T-helper 2 cell (primary cell): ENCODE data around the gene XAF1.
"Not testable (repeated sequence)": the region's sequence is repeated elsewhere in the genome, so short reads cannot be mapped to it uniquely, and the experiment has no call there.

Source experiments
- DNase-seq, 5 experiments: peaks; one replicate each; pipeline versions ENCODE4 v3.0.0 to v3.0.0-alpha.2; 2012 to 2022

The XAF1 gene

DNA sequence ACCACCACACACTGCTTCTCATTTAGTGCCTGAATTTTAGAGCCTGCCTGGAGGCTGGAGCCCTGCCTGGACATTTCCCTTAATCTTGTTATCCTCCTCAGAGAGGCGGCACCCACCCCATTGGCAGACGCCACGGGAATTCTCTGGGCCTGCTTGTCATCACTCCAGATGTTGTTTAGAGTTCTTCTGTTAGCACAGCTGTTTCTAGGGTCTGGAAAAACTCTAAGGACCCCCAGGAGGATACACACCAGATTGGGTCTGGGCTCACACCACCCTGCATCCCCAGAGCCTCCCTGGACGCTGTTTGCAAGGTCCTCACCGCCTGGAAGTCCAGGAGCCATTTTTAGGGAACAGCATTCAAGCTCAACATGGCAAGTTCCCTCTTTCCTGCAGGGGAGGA is 565 bp upstream of the XAF1 start:
- DNase-seq: no peak

DNA sequence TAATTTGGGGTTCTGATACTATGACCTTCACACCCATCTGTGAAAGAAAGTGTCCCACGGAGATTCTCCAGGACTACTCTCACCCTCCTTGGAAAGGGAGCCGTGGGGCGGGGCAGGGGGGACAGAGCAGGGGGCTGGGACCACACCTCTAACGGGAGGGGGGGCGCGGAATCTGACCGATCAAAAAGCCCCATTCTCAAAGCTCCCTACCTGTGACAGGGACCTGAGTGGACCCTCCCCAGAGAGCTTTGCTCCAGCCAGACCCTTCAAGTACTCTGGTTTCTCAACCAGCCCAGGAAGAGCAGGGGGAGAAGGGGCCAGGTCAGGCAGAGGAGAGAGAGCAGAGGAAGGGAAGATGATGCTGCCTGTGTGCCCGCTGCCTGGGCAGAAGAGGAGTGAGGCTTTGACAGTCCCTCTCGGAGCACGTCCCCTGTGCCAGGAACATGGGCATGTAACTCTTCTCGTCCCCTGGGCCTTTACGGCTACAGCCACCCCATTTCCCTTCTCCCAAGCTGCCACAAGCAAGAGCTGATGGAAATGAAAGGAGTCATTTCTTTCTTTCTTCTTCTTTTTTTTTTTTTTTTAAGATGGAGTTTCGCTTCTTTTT is 682 bp downstream of the XAF1 start:
- peak in 1 of 5 experiments; percentile 9 for DNase-seq

DNA sequence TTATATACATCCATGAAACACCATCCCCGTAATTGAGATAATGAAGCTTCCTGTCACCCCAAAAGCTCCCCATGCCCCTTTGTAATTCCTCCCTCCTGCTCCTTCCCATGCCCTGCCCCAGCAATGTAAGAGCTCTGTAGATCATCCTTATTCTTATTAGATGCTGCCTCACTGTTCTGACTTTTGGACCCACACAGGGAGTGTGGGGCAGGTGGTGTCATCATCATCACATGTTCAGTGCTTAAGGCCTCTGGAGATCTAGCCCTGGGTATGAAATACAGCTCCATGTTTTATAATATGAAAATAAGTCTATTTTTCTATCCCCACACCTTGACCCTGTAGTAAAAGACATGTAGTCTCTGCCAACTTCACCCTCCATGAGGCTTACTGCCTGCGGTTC is 1.9 kb downstream of the XAF1 start:
- DNase-seq: no peak

DNA sequence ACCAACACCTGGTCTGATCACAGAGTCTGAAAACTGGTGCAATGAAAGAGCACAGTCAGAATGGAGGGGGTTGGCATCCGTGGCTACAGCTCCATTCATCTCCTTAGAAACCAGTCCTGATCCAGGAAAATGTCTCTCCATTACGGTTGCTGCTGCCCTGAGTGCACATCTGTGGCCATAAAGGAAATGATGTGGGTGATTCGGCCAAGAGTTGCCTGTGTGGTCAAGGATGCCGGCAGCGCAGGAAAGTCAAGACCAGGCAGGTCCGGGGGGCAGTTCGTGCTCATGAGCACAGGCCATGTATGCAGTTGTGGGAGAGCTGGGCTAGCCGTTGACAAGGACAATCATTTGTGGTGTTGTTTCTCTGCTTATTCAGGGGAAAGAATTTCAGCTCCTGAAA is 5.9 kb downstream of the XAF1 start:
- DNase-seq: no peak

DNA sequence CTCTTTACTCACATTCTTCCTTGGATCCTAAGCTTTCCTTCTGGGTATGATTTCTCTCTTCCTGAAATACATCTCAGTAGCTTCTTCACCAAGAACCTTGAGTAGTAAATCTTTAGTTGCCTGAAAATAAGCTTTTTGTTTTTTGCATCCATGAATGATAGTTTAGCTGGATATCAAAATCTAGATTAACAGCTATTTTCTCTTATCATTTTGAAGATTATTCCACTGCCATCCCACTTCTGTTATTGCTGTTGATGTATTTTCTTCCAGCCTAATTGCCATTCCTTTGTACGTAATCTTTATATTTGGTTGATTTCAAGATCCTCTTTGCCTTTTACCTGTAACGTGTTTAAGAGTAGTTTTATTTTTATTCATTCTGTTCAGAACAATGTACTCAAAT is 12.6 kb downstream of the XAF1 start:
- no peak for DNase-seq

DNA sequence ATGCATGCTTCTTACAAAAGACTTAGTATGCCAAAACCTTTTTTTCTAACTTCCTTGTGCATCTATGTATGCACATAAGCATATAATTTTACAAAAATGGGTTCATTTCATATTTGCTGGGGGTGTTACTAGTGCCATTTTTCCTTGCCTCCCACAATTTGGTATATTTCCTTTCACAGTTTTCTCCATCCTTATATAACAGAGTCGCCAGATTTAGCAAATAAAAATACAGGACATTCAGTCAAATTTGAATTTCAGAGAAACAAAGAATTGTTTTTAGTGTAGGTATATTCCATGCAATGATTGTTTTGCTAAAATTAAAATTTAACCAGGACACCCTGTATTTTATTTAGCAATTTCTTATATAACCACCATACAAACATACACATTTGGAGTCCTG is 16.2 kb downstream of the XAF1 start:
- no peak for DNase-seq

DNA sequence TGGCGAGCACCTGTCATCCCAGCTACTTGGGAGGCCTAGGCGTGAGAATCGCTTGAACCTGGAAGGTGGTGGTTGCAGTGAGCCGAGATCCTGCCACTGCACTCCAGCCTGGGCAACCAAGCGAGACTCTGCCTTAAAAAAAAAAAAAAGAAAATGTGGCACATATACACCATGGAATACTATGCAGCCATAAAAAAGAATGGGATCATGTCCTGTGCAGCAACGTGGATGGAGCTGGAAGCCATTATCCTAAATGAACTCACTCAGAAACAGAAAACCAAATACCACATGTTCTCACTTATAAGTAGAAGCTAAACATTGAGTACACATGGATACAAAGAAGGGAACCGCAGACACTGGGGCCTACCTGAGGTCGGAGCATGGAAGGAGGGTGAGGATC is 19.1 kb downstream of the XAF1 start:
- not testable (repeated sequence) for DNase-seq

DNA sequence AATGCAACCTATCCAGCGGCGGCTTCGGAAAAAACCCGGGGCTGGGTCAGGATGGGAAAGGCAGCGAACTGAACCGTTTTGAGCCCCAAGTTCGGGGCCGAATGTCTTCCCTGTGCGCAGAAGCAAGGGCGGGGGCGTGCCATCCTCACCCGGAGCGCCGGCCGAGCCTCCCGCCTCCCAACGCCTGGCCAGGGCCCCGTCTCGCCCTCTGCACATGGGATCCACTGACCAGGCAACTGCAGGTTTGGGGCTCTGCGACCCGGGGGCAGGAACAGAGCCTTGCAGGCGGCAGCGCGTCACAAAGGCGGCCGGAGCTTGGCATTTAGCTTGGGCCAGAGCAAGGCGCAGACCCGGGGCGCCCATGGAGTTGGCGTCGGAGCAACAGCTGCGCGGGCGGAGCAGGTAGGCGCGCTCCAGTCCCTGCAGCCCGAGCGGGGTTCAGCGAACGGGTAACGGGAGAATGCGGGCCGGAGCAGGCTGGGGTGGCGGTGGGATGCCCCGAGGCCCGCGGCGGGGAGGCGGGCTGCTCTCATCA is 20.1 kb downstream of the XAF1 start, which contains the start of gene FBXO39:
Gene FBXO39 (plus strand): TSS at position 345 of the 535 bp plus-strand sequence. CDS start 3,654 bp downstream, outside the sequence.
- no peak for DNase-seq

DNA sequence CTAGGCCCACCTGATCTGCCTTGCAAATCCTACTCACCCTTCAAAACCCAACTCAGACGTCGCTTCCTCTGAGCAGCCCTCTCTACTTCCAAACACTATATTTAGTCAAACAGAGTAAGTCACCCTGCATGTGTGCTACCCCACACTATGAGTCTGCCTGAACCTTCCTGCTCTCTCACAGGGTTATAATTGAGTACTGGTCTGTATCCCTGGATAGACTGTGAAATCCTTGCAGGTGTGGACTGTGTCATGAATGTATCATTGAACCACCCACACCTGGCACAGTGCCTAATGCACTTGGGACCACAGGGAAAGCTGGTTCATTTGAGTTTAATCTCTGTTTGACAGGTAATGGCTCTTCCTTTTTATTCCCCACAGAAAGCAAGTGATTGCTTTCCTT is 23.6 kb downstream of the XAF1 start:
- DNase-seq: no peak

DNA sequence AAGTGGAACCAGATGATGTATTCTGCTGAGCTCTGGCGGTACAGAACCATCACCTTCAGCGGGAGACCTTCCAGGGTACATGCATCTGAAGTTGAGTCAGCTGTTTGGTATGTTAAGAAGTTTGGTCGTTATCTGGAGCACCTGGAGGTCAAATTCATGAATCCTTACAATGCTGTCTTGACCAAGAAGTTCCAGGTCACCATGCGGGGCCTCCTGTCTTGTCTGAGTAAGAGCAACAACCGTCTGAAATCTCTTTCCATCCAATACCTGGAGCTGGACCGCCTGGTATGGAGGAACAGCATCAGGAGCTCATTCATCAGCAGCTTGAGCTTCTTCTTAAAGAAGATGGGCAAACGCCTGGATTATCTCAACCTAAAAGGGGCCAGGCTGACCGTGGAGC is 24.2 kb downstream of the XAF1 start:
- DNase-seq: no peak

DNA sequence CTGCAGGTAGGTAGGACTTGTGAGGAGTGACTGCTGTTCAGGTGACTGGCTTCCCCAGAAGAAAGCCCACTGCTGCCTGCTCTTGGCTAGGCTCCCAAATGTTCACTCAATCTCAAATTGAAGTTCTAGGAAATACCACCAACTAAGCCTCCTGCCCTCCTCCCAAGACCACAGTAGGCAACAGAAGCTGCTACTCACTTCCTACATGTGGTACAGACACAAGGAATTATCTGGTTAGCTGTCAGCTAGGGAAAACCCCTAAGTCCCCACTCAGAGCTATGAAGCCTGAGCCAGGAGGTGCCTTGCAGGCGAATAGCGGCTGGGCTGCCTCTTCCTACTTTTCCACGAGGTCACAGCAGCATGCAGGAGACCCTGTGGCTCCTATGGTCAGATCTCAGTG is 25.0 kb downstream of the XAF1 start:
- DNase-seq: no peak

DNA sequence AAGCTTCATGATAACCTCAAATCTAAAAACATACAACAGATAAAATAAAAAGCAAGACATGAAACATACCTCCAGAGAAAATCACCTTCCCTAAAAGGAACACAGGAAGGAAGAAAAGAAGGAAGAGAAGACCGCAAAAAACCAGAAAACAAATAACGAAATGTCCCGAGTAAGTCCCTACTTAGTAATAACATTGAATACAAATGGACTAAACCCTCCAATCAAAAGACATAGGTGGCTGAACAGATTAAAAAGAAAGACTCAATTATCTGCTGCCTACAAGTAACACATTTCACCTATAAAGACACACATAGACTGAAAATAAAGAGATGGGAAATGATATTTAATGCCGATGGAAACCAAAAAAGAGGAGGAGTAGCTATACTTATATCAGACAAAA is 26.4 kb downstream of the XAF1 start:
- DNase-seq: no peak

DNA sequence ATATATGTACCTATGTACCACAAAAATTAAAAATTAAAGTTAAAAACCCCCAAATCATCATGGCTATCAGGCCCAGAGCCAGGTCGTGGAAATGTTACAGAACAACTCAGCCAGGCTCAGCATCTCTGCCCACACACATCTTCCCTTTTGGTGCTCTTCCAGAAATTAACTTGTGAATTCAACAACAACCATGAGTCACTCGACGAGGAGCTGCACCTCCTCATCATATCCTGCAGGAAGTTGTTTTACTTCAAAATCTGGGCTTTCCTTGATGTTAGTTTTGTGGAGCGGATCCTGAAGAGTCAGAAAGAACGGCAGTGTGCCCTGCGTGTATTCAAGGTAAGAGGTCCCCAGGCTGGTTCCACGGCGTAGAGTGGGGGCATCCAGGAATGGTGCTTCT is 30.8 kb downstream of the XAF1 start:
- DNase-seq: no peak

DNA sequence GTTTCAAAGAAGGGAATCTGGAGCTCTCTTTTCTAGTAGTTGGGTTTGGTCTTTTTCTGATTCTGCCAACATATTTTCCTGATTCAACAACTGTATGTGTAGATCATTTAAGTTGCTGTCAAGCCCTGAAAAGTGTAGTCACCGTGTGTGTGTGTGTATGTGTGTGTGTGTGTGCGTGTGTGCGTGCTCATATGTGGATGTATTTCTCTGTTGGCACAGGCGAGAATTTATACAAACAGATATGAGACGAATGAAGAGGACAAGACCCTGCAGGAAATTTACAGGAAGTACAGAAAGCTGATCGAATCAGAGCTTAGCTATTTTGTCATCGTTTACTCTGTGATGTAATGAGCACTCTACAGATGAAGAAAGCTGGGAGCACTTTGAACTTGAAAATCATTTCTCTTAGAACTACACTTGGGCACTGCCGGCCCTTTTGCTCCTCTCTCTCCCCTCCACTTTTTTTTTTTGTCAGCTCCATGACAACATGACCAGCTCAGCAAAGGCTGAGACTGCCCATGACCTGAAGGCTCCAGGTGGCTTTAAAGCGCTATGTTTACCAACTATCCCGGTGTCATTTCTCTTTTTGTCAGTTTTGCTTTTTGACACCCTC is 31.3 kb downstream of the XAF1 start:
- no peak for DNase-seq

DNA sequence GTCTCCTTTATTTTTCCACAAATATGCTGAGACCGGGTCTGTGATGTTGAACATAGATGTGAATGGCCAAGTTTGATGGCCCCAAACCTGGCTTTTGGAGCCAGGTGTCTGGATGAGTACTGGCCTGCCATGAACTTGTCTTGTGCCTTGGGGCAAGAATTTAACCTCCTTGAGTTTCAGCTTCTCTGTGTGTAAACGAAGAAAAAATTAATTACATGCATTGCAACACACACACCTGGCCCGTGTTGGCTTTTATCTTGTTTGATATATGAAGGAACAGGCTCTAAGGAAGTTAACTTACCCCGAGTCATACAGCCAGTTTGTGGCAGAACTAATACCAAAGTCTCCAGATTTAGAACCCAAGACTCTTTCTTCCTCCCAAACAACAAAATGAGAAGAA is 33.3 kb downstream of the XAF1 start:
- DNase-seq: no peak

DNA sequence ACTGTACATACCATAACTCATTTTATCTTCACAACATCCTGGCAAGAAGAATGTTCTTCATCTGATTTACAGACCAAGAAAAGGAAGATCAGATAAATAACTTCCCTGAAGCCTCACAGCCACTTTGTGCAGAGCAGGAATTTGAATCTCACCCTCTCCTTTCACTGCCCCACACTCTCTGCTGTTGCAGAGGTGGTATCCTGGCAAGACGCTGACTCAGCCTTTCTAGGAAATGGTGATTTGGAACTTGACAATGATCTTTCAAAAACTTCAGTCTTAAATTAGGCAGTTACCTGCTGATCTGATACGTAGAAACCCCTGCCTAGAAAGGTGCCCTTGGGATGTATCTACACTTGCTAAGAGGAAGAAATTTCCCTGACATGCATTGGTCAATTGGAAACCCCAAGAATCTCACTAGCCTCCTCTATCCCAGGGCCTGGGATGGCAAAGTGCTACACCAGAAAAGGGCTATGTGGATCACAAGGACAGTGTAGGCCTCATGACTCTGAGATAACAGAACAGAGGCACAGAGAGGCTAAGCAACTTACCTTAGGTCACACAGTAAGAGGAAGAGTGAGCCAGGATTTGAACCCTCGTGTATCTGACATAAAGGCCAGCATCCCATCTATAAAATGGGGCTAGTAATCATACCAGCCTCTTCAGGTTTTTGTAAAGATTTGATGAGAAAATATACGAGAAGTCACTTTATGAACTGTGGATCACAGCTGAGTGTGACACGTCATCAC is 38.1 kb downstream of the XAF1 start:
- no peak for DNase-seq

DNA sequence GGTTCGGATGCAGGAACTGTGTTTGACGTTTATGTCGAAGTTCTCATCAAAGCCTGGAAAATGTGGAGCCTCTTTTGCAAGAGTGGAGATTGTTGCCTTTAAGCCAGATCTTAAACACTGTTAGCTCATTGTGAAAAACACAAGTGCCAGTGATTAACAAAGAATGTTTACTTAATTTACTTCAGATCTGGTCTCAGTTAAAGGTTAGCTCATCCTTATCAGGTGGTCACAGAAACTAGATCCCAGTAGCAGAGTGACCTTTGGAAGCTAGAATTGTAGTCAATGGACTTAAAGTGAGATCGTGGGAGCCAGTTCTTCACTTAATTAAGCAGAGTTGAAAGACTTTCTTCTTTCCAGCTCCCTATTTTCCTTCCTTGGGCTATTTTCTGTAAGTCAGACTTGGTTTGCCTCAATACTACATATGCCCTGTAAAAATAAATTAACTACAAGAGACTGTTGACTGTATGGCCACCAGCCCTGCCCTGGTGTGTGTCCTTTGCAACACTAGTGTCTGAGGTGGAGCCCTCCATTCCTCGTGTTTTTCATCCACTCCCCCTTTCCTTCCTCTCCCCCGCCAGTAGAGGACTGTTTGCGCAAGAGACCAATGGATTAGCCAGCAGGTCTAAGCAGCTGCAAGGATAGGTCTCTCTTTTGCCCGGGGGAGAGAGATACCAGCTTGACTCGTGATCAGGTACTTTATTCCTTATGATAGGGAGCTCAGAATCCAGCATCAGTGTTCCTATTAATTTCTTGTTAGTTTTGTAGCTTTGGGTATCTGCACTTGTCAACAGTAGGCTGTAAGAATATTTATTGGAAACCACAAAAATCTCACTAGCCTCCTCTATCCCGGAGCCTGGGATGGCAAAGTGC is 40.4 kb downstream of the XAF1 start:
- DNase-seq: no peak

DNA sequence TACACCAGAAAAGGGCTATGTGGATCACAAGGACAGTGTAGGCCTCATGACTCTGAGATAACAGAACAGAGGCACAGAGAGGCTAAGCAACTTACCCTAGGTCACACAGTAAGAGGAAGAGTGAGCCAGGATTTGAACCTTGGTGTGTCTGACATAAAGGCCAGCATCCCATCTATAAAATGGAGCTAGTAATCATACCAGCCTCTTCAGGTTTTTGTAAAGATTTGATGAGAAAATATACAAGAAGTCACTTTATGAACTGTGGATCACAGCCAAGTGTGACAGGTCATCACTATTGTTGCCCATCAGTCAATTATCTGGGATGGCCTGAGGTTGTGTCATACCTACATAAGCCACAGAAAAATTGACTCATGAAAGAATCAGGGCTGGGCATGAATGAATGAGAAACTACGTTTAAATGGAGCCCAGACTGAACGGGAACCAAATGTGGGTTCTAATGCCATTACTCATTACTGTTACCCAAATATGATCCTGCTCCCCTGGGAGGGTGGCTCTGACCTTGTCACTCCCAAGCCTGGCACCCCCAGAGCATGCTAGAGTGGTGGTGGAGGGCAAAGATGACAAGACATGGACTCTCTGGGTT is 41.1 kb downstream of the XAF1 start:
- DNase-seq: no peak

DNA sequence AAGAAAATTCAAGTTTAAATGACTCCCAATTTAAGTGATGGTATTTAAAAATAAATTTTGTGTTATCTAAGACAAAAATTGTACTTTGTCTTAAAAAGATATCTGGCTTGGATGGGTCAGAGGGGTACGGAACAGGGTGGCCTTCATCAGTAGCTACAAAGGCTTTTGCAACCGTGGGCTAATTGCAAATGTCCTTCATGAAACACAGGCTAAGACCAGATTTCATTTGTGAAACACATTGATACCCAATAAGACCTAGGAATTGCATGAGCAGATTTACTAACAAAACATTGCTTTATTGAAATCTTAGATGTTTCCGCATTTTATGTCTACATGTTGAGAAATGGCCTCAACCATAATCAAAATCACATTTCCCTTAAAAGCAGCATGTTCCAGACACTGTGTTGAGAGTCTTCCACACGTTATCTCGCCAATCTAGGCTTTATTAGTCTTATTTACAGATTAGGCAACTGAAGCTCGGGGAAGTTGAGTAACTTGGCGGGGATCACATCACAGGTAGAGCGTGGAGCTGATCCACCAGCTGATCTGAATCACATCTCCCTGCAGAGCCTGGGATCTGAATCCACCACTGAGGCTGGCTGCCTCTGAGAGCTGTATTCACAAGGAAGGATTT is 42.0 kb downstream of the XAF1 start:
- DNase-seq: no peak

DNA sequence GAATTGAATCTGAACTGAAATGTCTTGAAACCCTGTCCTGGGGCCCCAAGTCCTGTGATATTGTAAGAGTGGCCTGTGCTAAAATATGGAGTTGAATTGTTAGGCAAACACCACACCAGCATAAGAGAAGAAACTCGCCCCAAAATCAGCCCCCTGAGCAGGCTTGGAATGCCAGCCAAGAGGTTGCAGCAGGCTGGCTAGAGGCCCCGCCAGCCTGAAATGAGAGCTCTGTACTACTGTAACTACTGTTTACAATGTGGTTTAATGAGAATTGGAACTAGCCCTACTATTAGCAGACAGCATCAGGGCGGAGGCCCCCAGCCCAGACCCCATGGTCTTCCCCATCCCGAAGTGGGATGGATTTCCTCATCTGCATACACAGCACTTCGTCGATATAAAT is 43.9 kb downstream of the XAF1 start:
- no peak for DNase-seq

DNA sequence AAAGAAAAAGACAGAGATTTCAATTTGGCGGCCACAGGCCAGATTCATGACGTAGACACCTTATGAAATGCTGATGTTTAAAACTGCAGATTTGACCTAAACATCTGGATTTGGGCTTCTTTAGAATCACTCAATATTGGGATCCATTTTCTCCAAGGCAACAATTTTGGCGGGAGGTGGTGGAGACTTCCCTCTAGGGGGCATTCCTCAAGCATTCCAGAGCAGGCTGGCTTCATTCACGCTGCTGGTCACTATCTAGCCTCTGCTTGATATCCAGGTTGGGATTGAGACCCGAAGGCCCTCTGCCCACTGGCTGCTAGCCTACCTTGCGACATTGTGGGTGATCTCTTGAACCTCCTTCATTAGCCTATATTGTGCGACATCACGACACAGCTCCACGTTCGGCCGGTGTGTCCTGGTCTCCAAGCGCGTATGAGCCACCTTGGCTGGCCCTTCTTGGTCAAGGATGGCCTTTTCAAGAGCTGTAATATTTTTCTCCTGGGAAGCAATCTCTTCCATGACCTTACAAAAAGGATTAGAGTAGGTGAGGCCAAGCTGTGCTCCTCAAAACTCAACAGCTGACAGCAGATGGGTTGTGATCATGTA is 44.7 kb downstream of the XAF1 start:
- DNase-seq: no peak

DNA sequence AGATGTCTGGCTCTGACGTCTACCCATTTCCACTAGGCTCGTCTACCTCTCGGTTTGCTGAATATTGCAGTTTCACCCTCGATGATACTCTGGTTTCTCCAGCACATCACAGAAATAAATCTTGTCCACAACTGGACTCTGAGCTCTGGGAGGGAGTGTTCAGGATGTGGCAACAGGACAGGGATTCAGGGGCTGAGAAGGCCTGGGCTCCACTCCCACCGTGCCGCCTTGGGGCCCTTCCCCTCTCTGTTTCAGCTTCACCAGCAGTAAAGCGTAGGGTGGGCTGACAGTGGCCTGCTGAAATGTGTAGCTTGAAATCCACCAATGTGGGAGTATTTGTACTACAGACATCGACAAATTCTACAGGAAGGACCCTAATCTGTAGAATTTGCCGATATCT is 55.7 kb downstream of the XAF1 start:
- no peak for DNase-seq
